HG02623 (cell line): ENCODE results near the gene CBFA2T3.

ENCODE experiments used
- ATAC-seq: cut with Tn5 transposase; IDR thresholded peaks from one replicate; pipeline ENCODE4 v1.9.1; 2021; ENCODE audit warnings: moderate library complexity; ENCODE audit not compliant: unreplicated experiment

Gene CBFA2T3

DNA sequence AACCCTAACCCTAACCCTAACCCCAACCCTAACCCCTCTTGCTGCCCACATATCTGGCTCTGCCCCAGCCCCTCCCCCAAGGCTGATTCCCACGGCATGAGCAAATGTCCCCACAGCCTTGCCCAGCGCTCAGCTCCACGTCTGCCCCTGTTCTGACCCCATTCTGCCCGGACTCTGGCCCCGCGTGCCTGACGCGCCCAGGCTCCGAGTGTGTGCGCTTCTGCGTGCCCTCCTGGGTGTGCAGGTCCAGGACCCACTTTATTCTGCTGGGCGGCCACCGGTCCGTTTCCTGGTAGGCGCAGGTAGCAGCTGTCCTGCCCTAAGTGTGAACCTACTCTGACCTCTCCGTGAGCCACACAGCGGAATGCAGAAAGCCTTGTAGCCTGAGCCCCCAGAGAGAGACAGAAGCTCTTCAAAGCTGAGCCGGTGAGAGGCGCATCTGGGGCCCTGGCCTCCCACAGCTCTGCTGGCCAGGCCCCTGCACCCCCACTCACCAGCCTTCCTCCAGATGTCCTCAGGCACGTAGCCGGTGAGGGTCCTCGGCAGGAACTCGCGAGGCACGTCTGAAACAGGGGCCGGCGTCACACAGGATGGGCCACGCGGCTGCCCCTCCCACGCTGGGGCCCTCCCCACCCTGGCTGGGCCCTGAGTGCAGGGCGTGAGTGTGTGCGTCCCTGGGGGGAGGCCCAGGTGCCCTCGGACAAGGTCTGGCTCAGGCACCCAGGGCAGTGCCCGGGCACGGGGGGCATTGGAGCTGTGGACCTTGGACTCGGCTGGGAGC, 96.6 kb downstream of the CBFA2T3 start:
- no peak for ATAC-seq

DNA sequence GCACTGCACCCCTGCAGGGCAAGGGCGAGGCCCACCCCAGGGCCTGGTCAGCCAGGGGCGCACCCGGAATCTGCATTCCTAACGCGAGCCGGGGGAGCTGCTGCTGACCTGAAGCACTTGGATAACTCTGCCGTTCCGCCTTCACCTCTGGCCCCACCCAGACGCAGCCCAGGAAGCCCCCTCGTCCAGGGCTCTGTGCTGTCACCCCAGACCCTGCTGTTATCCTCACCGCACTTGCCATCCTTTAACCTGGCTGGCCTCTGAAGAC, 97.3 kb downstream of the CBFA2T3 start:
- ATAC-seq: no peak

DNA sequence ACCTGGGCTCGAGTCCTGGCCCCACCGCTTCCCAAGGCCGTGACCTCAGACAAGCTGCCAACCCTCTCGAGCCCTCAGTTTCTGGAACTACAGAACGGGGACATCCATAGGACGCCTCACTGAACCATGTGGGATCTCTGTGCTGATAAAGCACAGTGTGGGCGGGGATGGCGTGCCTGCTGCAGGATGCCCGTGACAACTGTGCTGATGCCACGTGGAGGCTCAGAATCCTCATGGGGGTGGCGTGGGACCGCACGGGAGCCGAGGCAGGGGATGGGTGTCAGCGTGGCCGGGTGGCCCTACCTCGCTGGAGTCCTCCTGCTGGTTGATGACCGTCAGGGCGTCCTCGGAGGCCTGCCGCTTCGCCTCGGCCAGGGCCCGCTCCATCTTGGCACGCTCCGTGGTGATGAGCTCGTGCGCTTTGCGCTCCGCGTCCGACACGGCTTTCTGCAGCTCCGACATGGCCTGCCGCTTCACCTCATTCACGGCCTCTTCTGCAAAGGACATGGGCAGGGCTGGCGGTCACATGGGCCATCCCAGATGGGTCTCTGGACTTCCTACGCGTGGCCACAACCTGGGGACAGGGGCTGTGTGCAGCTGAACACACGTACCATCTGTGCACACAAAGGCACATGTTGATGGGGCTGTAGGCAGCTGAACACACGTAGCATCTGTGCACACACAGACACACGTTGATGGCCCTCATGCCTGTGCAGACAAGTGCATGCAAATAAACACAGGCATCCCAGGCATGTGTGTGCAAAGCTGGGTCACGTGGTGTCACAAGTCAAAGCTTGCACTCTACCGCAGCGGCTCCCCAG, 97.8 kb downstream of the CBFA2T3 start:
- ATAC-seq: no peak

DNA sequence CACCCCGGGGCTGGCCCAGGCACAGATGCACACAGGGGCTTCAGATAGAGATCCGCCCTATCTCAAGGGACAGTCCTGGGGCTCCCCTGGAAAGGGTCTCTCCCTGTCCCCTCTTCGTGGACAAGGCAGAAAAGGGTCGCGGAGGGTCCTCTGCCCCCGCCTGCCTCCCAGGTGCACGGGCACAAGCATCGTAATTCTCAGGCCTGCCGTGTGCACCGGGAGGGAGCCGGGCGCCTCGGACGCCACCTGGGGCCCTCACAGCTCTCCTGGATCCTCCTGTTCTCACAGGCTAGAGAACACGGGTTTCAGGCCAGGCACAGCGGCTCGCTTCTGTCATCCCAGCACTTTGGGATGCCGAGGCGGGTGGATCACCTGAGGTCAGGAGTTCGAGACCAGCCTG, 98.7 kb downstream of the CBFA2T3 start:
- ATAC-seq: no peak

DNA sequence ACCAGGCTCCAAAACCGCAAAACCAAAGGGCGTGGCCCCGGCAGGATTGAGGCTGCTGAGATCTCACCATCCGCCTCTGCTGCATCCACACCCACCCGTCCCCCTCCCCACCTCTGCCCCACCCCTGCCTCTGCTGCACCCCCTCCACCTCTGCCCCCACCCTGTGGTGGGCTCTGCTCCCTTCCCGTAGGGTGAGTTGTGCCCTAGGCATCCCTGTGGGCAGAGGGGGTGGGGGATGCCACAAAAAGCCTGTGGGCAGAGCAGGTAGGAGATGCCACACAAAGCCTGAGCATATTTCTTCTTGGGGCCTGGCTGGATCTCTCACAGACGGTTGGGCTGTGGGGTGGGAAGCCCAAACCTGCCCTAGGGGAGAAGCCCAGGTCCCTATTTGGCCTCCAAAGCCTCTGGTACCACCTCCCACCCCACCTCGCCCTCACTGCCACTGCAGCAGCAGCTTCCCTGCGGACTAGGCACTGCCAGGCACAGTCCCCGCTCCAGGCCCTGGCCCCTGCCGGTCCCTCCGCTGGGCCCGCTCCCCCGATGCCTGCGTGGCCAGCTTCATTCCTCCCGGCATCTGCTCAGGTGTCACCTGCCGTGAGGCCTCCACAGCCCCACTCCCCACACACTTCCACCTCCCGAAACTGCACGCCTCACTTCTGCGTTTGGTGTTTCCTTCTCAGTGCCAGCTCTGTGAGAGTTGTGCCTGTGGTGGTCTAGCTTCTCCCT, 99.3 kb downstream of the CBFA2T3 start:
- no peak for ATAC-seq

GRCh38 chr16:88876942-88877526, 100.0 kb downstream of the CBFA2T3 start:
- ATAC-seq: no peak

DNA sequence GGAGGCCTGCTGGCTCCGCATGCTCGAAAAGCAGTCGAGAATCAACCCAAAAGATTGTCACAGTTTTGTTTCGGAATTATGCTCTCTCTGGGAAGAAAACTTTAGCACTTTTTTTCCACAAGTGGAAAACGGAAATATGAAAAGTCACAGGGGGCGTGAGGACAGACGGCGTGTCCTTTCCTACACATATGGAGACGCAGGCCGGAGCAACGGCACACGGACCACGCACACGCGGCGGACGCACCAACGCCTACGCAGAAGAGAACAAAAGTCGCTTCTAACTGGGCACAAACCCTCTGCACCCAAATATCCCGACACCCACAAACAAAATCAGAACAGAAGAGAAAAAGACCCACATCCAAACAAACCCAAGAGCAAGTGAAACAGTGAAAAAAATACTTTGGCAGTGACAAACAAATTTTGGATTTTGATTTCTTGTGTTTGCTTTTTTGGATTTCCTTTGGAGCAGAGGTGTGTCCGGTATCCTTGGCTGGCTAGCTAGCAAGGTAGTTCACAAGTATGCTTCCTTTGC, 101.2 kb downstream of the CBFA2T3 start:
- no peak for ATAC-seq

GRCh38 chr16:88874938-88875599, 101.9 kb downstream of the CBFA2T3 start:
- ATAC-seq: no peak

DNA sequence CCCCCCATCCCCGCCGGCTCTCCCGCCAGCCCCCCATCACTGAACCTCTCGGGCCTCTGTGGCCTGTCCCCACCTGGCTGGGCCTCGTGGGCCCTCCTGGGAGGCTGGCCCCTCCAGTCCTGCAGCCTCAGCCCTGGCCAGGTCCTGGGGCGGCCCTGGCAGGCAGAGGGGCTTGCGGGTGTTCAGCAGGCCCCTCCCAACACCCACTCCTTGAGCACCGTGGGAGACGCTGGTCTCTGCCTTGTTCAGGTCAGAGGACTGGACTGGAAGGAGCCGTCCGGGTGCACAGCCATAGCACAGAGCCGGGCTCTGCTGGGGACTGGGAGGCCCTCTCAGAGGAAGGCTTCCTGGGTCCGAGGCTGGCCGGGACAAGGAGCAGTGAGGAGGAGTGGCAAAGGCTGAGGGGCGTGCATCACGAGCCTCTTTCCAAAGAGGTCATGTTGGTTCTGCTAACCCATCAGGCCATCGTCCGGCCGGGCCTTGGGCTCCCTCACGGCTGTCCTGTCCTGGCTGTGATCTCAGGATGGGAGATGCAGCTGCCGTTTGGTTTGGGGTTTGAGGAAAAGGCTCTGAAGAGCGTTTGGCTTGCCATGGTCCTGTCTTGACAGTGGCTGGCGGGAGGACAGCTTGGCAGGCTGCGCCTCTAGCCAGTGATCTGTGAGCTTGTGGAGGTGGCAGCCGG, 104.2 kb downstream of the CBFA2T3 start:
- ATAC-seq: no peak

DNA sequence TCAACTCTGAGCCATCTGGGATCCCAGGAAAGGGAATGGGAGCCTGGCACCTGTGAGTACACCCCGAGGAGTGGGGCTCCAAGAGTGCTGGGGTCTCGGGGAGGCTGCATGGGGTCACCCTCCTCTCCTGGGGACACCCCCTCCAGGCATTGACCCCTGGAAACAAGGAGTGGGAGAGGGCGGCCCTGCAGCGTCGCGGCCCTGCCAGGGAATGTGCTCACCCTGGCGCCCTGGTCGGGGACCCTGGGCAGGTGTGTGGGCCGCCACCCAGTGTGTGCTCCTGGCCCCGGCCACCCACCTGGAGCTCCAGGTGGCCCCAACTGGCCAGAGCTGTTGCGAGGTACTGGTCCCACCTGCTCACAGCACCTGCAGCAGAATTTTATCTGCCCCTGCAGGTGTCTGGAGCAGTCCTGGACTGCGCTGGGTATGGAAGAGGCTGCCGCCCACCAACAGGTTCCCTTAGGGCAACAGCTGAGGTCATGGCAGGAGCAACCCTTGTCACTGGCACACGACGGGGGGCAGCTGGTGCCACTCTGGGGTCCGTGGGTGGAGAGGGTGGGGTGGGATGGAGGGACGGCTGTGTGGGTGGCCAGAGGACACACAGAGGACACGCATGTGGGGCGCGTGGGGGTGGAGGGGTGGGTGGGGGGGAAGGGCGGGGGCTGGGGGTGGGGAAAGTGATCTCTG, 105.1 kb downstream of the CBFA2T3 start:
- no peak for ATAC-seq

DNA sequence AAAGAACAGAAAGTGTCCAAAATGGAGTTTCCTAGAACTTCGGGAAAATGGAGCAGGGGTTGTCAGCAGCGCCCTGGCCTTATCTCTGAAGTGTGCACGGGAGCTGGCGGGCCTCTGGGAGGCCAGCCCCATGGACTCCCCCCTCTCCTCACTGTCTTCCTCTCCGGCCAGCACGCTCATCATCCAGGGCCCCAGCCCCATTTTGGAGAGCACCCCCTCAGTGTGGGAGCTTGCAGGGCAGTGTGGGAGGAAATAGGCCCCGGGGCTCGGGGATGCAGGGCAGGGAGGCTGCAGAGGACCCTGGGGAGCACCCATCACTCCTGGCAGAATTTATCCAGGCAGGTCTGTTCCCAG, 105.7 kb downstream of the CBFA2T3 start:
- no peak for ATAC-seq

- ATAC-seq: no peak
Measured at GRCh38 chr16:88870608-88871348, 106.2 kb downstream of the CBFA2T3 start.

- no peak for ATAC-seq
Measured at GRCh38 chr16:88869673-88869980, 107.4 kb downstream of the CBFA2T3 start.

DNA sequence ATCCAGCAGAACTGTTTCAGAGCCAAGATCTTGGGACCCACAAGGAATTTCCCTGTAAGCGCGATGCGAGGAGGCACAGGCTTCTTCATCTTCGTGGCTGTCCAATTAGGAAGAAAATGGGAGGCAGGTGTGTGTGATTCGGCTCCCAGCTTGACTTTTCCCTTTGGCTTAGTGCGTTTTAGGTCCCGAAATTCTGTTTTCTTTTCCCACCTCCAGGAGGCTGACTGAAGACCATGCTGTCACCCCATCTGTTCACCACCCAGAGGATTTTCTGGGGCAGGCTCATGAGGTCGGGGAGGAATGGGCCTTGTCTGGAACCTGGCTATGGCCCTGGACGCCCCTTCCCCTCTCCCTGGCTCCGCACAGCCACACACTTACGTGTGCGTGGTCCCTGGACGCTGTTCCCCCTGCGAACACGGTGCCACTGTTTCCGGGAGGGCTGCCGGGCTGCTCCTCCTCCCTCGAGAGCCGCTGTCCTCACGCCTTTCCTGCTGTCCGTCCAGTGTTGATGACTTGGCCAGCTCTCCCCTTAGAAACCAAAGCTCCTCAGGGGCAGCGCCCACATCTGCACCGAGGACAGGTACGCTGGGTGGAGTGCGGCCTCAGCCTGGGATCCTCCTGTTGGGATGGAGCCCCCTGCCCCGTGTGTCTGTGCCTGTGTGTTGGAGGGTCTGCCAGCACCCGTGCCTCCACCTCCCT, 107.9 kb downstream of the CBFA2T3 start:
- no peak for ATAC-seq

- ATAC-seq: no peak
Measured at GRCh38 chr16:88867581-88868246, 109.3 kb downstream of the CBFA2T3 start.

DNA sequence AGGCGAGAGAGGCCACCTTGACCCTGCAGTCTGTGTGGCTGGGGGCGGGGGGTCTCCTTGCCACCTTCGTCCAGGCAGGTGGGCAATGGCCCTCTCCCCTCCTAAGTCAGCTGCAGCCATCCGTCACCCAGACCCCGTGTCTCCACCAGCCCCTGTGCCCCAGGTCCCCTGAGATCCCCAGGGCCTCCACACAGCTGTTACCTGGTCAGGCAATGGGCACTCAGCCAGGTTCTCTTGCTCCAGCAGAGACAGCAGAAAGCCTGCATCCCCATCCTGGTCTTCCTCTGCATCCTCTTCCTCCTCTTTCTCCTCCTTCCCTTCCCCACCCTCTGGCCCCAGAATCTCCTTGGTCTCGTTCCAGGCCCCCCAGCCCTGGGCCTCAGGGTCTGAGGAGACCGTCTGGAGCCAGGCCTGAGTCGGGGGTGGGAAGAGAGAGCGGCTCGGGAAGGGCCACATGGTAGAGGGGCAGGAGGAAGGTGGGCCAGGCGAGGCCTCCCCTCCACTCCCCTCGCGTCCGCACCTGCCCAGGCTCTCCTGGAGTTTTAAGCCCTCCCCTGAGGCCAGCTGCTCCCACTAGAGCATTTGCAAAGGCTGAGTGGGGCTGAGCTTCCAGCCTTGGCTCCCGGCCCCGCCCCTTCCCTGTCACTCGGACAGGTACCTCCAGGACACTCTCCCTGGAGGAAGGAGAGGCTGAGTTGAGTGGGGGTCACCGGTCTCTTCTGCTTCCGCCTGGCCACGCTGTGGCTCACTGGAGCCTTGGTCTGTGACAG, 110.7 kb downstream of the CBFA2T3 start, which contains the start of gene PABPN1L:
TSS of gene PABPN1L (minus strand) at position 510 of the 770 bp plus-strand sequence. CDS start at position 456, 54 bp downstream.
- ATAC-seq: no peak

DNA sequence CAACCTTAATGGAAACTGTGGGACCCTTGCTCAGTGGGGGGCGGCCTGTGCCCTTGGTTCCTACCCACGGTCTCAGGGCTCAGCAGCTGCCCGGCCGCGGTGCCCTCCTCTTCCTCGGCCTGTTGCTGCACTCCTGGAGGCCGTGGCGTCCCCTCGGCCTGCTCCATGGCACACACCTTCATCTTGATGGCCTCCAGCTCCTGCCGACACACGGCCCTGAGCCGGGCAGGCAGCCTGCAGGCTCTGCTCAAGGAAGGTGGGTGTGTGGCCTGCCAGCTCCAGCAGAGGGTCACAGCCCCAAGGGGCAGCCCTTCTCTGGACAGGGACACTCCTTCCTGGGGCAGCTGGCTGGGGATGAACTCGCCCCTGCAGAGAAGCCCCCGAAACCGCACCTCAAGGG, 111.3 kb downstream of the CBFA2T3 start:
- no peak for ATAC-seq
